K562 (cell line): ENCODE measurements around the gene SLC6A13. TPM values are rescaled to one million over a fixed set of nuclear protein-coding genes. Genes with fewer than 3 reads are reported as not detected.
A peak's percentile ranks its signal among the peaks of the same experiment; 100 is the strongest.

Experiments
- CBX2 ChIP-seq: fragments of 200-600 bp; sonication (generic); IDR thresholded peaks from one replicate; pipeline ENCODE4 v1.6.1; 2012; ENCODE audit warnings: mild to moderate bottlenecking, low read length, inconsistent platforms; ENCODE audit not compliant: insufficient read depth, poor library complexity, severe bottlenecking
- CBX8 ChIP-seq: fragments of 200-600 bp; sonication (generic); IDR thresholded peaks from 2 replicates; pipeline ENCODE4 v1.6.1; 2012; ENCODE audit warnings: borderline replicate concordance, mixed run types, low read depth, mild to moderate bottlenecking, moderate library complexity, mixed read lengths, low read length, control low read depth, inconsistent platforms; ENCODE audit not compliant: poor library complexity, severe bottlenecking; ENCODE audit errors: extremely low read depth
- CREBBP ChIP-seq: IDR thresholded peaks from one replicate; pipeline ENCODE4 v1.6.1; 2012; ENCODE audit warnings: low read depth, mild to moderate bottlenecking, control low read depth, inconsistent platforms, low read length
- DNMT1 ChIP-seq: fragments of 450-650 bp; IDR thresholded peaks from 2 replicates; pipeline ENCODE4 v1.6.1; 2016; ENCODE audit warnings: antibody characterized with exemption, mild to moderate bottlenecking
- ELF2 ChIP-seq: fragments of 250-450 bp; sonication (Bioruptor Pico); IDR thresholded peaks from 2 replicates; pipeline ENCODE4 v1.5.0; 2021; ENCODE audit warnings: mild to moderate bottlenecking
- FOS ChIP-seq: IDR thresholded peaks from 3 replicates; pipeline ENCODE4 v1.6.1; 2011; ENCODE audit not compliant: insufficient read length; ENCODE audit errors: extremely low read depth
- FOXA3 ChIP-seq, 2 experiments: fragments of 450-650 bp in 1 of 2; sonication (generic) in 1 of 2; formaldehyde crosslinking; IDR thresholded peaks in 1 of 2; conservative IDR thresholded peaks in 1 of 2; 2 replicates each; pipeline versions ENCODE4 v1.4.0 to v1.8.0; 2020 to 2022; ENCODE audit warnings: mild to moderate bottlenecking in 2 of 2, missing genetic modification reagents in 1 of 2
- GTF2A2 ChIP-seq: IDR thresholded peaks from 2 replicates; pipeline ENCODE4 v1.6.1; 2016; ENCODE audit warnings: mild to moderate bottlenecking, missing genetic modification characterization, missing compliant biosample characterization
- HDAC6 ChIP-seq: IDR thresholded peaks from 2 replicates; pipeline ENCODE4 v1.6.1; 2012; ENCODE audit warnings: low read depth, mild to moderate bottlenecking, control low read depth, inconsistent platforms, low read length, moderate library complexity
- HDGF ChIP-seq: fragments of 450-650 bp; IDR thresholded peaks from 2 replicates; pipeline ENCODE4 v1.6.1; 2016
- HNRNPK ChIP-seq: fragments of 200-400 bp; formaldehyde crosslinking; IDR thresholded peaks from one replicate; pipeline ENCODE4 v1.6.1; 2018; ENCODE audit warnings: mild to moderate bottlenecking, low read depth, low read length; ENCODE audit not compliant: poor library complexity, severe bottlenecking
- NCOA4 ChIP-seq: fragments of 450-650 bp; IDR thresholded peaks from 2 replicates; pipeline ENCODE4 v1.6.1; 2018; ENCODE audit warnings: mild to moderate bottlenecking; ENCODE audit not compliant: partially characterized antibody
- NCOR1 ChIP-seq: fragments of 450-650 bp; IDR thresholded peaks from 2 replicates; pipeline ENCODE4 v1.6.1; 2016; ENCODE audit warnings: mild to moderate bottlenecking, moderate library complexity
- NR2F6 ChIP-seq: fragments of 450-650 bp; formaldehyde crosslinking; IDR thresholded peaks from 2 replicates; pipeline ENCODE4 v1.4.0; 2020; ENCODE audit warnings: mild to moderate bottlenecking
- SETDB1 ChIP-seq: IDR thresholded peaks from one replicate; pipeline ENCODE4 v1.6.1; 2012; ENCODE audit warnings: low read length, control low read depth, inconsistent platforms
- TCFL5 ChIP-seq: fragments of 250-450 bp; sonication (Bioruptor Pico); conservative IDR thresholded peaks from 2 replicates; pipeline ENCODE4 v1.6.1; 2021; ENCODE audit warnings: mild to moderate bottlenecking, moderate library complexity, matching md5 sums
- TEAD2 ChIP-seq: fragments of 450-650 bp; IDR thresholded peaks from 2 replicates; pipeline ENCODE4 v1.6.1; 2016; ENCODE audit warnings: missing genetic modification characterization, control low read depth, missing compliant biosample characterization
- TGIF2 ChIP-seq: sonication (generic); formaldehyde crosslinking; IDR thresholded peaks from 2 replicates; pipeline ENCODE4 v1.8.1; 2022; ENCODE audit warnings: mild to moderate bottlenecking, missing genetic modification reagents, moderate library complexity
- USF1 ChIP-seq: sonication (generic); formaldehyde crosslinking; IDR thresholded peaks from 2 replicates; pipeline ENCODE4 v1.9.0; 2022; ENCODE audit warnings: mild to moderate bottlenecking, missing genetic modification reagents
- USF2 ChIP-seq: sonication (generic); formaldehyde crosslinking; IDR thresholded peaks from 2 replicates; pipeline ENCODE4 v1.5.0; 2020; ENCODE audit warnings: missing genetic modification reagents
- ZBTB49 ChIP-seq: sonication (generic); formaldehyde crosslinking; IDR thresholded peaks from 2 replicates; pipeline ENCODE4 v1.8.0; 2022; ENCODE audit warnings: missing genetic modification reagents, mild to moderate bottlenecking, borderline replicate concordance
- ZFP30 ChIP-seq: fragments of 250-450 bp; sonication (Bioruptor Pico); IDR thresholded peaks from 2 replicates; pipeline ENCODE4 v1.8.0; 2022; ENCODE audit warnings: moderate library complexity, mild to moderate bottlenecking, inconsistent platforms, borderline replicate concordance
- ZNF277 ChIP-seq: fragments of 250-450 bp; sonication (Bioruptor Pico); IDR thresholded peaks from 2 replicates; pipeline ENCODE4 v1.8.0; 2022; ENCODE audit warnings: inconsistent platforms, mild to moderate bottlenecking, moderate library complexity, borderline replicate concordance
- ZNF311 ChIP-seq: fragments of 250-450 bp; sonication (Bioruptor Pico); IDR thresholded peaks from 2 replicates; pipeline ENCODE4 v1.4.0; 2020; ENCODE audit warnings: mild to moderate bottlenecking, moderate library complexity
- ZNF584 ChIP-seq: fragments of 200-800 bp; sonication (Bioruptor generic); IDR thresholded peaks from 2 replicates; pipeline ENCODE4 v1.6.1; 2016; ENCODE audit warnings: low read depth, mild to moderate bottlenecking, missing genetic modification characterization, missing compliant biosample characterization
- ZNF695 ChIP-seq: fragments of 450-650 bp; formaldehyde crosslinking; IDR thresholded peaks from 2 replicates; pipeline ENCODE4 v1.4.0; 2020; ENCODE audit warnings: mild to moderate bottlenecking, moderate library complexity
- polyA plus RNA-seq, 8 experiments: library from polyadenylated mRNA; depleted of rRNA in 4 of 8; stranded (reverse) in 5 of 8; unstranded in 3 of 8; fragments of >200 nt; fragmentation: Nextera tagmentation in 2 of 8; fragmentation: Illumina TruSeq in 1 of 8; extraction: Ambion mirVana in 2 of 8; extraction: Trizol in 1 of 8; gene quantifications; 2 replicates each; pipeline versions ENCODE4 v1.2.1 to v1.2.3, GENCODE V29; 2011 to 2014; ENCODE audit warnings: inconsistent platforms in 1 of 8, missing spikeins in 1 of 8
- total RNA-seq, 7 experiments: library from RNA; depleted of rRNA in 6 of 7; stranded (reverse); fragments of >200 nt in 6 of 7; fragmentation: Illumina TruSeq in 2 of 7; extraction: Trizol in 2 of 7; gene quantifications; 2 replicates each; pipeline versions ENCODE4 v1.2.1 to v1.2.3, GENCODE V29; 2011 to 2021; ENCODE audit warnings: low replicate concordance in 1 of 7

The SLC6A13 gene
- total and polyA plus RNA-seq, 9 of the 15 experiments (the other 6 are each of a cell fraction or from before 2014, with no cell fraction given) = 0.06 to 0.33 (median 0.22) TPM; not detected in 4

- no peak for TF ChIP-seq ZBTB49 (CRISPR knock-in tag)
- TF ChIP-seq TCFL5 (CRISPR knock-in tag) = no peak
- no peak for TF ChIP-seq HDGF
- TF ChIP-seq ZNF695 = no peak
- no peak for TF ChIP-seq ELF2 (CRISPR knock-in tag)
- no peak for TF ChIP-seq ZNF584 (CRISPR knock-in tag)
- no peak for TF ChIP-seq HDAC6
- no peak for TF ChIP-seq FOXA3 (CRISPR knock-in tag; conservative IDR thresholded peaks at IDR 0.05 in 1 of 2, IDR thresholded peaks at IDR 0.05 in 1 of 2)
- TF ChIP-seq CBX2 = no peak
- no peak for TF ChIP-seq HNRNPK
- TF ChIP-seq ZFP30 (CRISPR knock-in tag) = no peak
- TF ChIP-seq SETDB1 = no peak
- TF ChIP-seq DNMT1 = no peak
- no peak for TF ChIP-seq NCOR1
- TF ChIP-seq ZNF277 (CRISPR knock-in tag) = no peak
- TF ChIP-seq USF2 (CRISPR knock-in tag) = peak; percentile 73
- TF ChIP-seq TGIF2 = no peak
- TF ChIP-seq NR2F6 (CRISPR knock-in tag) = no peak
- TF ChIP-seq TEAD2 (tag) = no peak
- TF ChIP-seq USF1 (CRISPR knock-in tag) = peak; percentile 86
- no peak for TF ChIP-seq CBX8
- TF ChIP-seq NCOA4 = no peak
- TF ChIP-seq FOS = no peak
- no peak for TF ChIP-seq ZNF311
- no peak for TF ChIP-seq GTF2A2 (tag)
- TF ChIP-seq CREBBP = no peak
These were observed 82.2 kb downstream of the SLC6A13 start (continued) for GRCh38 chr12:180445-180844.
